ENCODE results near the gene RRAGC.

DNA sequence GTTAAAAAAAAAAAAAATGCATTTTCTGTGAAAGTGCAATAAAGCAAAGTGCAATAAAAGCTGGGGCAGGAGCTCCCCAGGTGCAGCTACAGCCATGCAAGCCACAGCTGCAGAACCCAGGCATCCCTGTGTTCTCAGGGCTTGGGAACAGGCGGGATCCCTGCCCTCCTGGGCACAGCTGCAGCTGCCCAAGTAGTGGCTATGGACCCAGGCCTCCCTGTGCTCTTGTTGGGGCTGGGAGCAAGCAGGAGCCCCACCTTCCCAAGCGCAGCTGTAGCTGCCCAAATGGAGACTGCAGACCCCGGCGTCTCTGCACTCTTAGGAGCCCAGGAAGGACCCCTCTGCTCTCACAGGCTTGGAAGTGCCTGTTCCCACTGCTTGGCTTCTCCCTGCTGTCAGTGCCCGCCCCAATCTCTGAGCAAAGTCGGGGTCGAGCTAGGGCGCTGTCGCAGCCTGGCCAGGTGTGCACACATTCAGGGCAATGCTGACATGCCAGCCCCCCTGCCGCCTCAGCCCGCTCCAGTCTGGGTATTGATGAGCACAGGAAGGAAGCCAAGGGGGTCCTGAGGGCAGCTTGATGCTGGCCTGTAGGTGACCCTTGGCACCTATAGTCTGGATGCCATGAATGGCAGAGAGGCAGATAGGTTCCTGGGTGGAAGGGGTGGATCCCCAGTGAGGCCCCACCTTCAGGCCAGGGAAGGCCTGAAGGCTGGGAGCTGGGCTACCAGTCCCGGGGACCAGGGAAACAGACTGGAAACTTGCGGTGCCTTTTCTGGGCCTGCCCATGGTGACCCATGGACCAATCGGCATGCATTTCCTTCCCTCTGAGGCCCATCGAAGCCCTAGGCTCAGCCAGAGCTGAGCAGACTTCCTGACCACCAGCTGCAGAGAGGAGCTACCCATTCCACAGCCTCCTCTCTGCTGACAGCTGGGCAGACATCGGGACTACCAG, 58.6 kb downstream of the RRAGC start:
- TF ChIP-seq, protein P1, sequence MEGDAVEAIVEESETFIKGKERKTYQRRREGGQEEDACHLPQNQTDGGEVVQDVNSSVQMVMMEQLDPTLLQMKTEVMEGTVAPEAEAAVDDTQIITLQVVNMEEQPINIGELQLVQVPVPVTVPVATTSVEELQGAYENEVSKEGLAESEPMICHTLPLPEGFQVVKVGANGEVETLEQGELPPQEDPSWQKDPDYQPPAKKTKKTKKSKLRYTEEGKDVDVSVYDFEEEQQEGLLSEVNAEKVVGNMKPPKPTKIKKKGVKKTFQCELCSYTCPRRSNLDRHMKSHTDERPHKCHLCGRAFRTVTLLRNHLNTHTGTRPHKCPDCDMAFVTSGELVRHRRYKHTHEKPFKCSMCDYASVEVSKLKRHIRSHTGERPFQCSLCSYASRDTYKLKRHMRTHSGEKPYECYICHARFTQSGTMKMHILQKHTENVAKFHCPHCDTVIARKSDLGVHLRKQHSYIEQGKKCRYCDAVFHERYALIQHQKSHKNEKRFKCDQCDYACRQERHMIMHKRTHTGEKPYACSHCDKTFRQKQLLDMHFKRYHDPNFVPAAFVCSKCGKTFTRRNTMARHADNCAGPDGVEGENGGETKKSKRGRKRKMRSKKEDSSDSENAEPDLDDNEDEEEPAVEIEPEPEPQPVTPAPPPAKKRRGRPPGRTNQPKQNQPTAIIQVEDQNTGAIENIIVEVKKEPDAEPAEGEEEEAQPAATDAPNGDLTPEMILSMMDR (IDR thresholded peaks at IDR 0.05; ENCODE audit: low read depth, low read length), result no peak
- TF ChIP-seq EZH2phosphoT487 (IDR thresholded peaks at IDR 0.05; ENCODE audit: low read depth), result no peak

Data from OCI-LY3 (cell line).